ENCODE results near the gene TMEM182.

The TMEM182 gene

GRCh38 chr2:102761763-102762162 is at the start of gene TMEM182:
Gene TMEM182 (plus strand): TSS chr2:102762031. CDS start chr2:102762218, 187 bp downstream.
- DNase-seq (ENCODE audit: low read depth in 2 of 3, low spot score in 2 of 3) = no peak

GRCh38 chr2:102717308-102718018 is 44.4 kb upstream of the TMEM182 start:
- no peak for DNase-seq (ENCODE audit: low read depth in 2 of 3, low spot score in 2 of 3)

- DNase-seq (ENCODE audit: low read depth in 2 of 3, low spot score in 2 of 3) = no peak
Measured at GRCh38 chr2:102718387-102719316, 43.2 kb upstream of the TMEM182 start.

- DNase-seq (ENCODE audit: low read depth in 2 of 3, low spot score in 2 of 3) = no peak
Measured at GRCh38 chr2:102724016-102724490, 37.8 kb upstream of the TMEM182 start.

- no peak for DNase-seq (ENCODE audit: low read depth in 2 of 3, low spot score in 2 of 3)
Measured at GRCh38 chr2:102724553-102724952, 37.3 kb upstream of the TMEM182 start.

- no peak for DNase-seq (ENCODE audit: low read depth in 2 of 3, low spot score in 2 of 3)
Measured at GRCh38 chr2:102726128-102727087, 35.4 kb upstream of the TMEM182 start.

- no peak for DNase-seq (ENCODE audit: low read depth in 2 of 3, low spot score in 2 of 3)
Measured at GRCh38 chr2:102735416-102736109, 26.3 kb upstream of the TMEM182 start.

GRCh38 chr2:102736110-102736409 is 25.8 kb upstream of the TMEM182 start:
- no peak for DNase-seq (ENCODE audit: low read depth in 2 of 3, low spot score in 2 of 3)

GRCh38 chr2:102736410-102737409 is 25.1 kb upstream of the TMEM182 start:
- DNase-seq (ENCODE audit: low read depth in 2 of 3, low spot score in 2 of 3) = peak; percentile 69 to 78 (median 71)

GRCh38 chr2:102737431-102737830 is 24.4 kb upstream of the TMEM182 start:
- no peak for DNase-seq (ENCODE audit: low read depth in 2 of 3, low spot score in 2 of 3)

- no peak for DNase-seq (ENCODE audit: low read depth in 2 of 3, low spot score in 2 of 3)
Measured at GRCh38 chr2:102743259-102743658, 18.6 kb upstream of the TMEM182 start.

- DNase-seq (ENCODE audit: low read depth in 2 of 3, low spot score in 2 of 3) = no peak
Measured at GRCh38 chr2:102748107-102748506, 13.7 kb upstream of the TMEM182 start.

- DNase-seq (ENCODE audit: low read depth in 2 of 3, low spot score in 2 of 3) = no peak
Measured at GRCh38 chr2:102749938-102750337, 11.9 kb upstream of the TMEM182 start.

- no peak for DNase-seq (ENCODE audit: low read depth in 2 of 3, low spot score in 2 of 3)
Measured at GRCh38 chr2:102753563-102754159, 8.2 kb upstream of the TMEM182 start.

- no peak for DNase-seq (ENCODE audit: low read depth in 2 of 3, low spot score in 2 of 3)
Measured at GRCh38 chr2:102754456-102755145, 7.2 kb upstream of the TMEM182 start.

- DNase-seq (ENCODE audit: low read depth in 2 of 3, low spot score in 2 of 3) = no peak
Measured at GRCh38 chr2:102755284-102755683, 6.5 kb upstream of the TMEM182 start.

- DNase-seq (ENCODE audit: low read depth in 2 of 3, low spot score in 2 of 3) = no peak
Measured at GRCh38 chr2:102758439-102758838, 3.4 kb upstream of the TMEM182 start.

GRCh38 chr2:102764083-102764482 is 2.3 kb downstream of the TMEM182 start:
- no peak for DNase-seq (ENCODE audit: low read depth in 2 of 3, low spot score in 2 of 3)

All from activated CD8-positive, alpha-beta memory T cell treated with anti-CD3 and anti-CD28 coated beads for 48 hours (primary cell).